Motor neuron (in vitro differentiated cells): ENCODE results near the gene PLA2G6. TPM values are rescaled to one million over a fixed set of nuclear protein-coding genes. Genes with fewer than 3 reads are reported as not detected.
"Not testable (repeated sequence)": the region's sequence is repeated elsewhere in the genome, so short reads cannot be mapped to it uniquely, and the experiment has no call there.

Experiments used
- ATAC-seq, 8 experiments: fragments of 200-7000 bp; cut with Tn5 transposase; replicated peaks in 6 of 8; 2 replicates each; pipeline ENCODE4 v1.8.0; 2021; ENCODE audit warnings: mild to moderate bottlenecking in 8 of 8, moderate library complexity in 8 of 8
- H3K27ac ChIP-seq, 2 donors: fragments of 250-450 bp; sonication (Bioruptor Pico); 2 replicates each; pipeline ENCODE4 v1.9.0; 2021; ENCODE audit warnings: antibody characterized with exemption in 2 of 2, mild to moderate bottlenecking in 2 of 2, moderate library complexity in 1 of 2
- H3K4me1 ChIP-seq, 2 donors: fragments of 250-450 bp; sonication (Bioruptor Pico); replicated peaks in 1 of 2; 2 replicates each; pipeline ENCODE4 v1.6.1; 2021; ENCODE audit warnings: antibody characterized with exemption in 2 of 2, mild to moderate bottlenecking in 2 of 2, moderate library complexity in 1 of 2
- H3K4me3 ChIP-seq, 5 donors: fragments of 250-450 bp; sonication (Bioruptor Pico); 2 replicates each; pipeline ENCODE4 v1.9.0; 2021; ENCODE audit warnings: antibody characterized with exemption in 5 of 5, mild to moderate bottlenecking in 5 of 5, moderate library complexity in 4 of 5
- WGBS, 10 experiments: fragments of 450-650 bp; shearing (Covaris generic); methylation state at CpG; one replicate each; pipeline ENCODE4 v1.0.0; 2022; 5-methylcytosine and 5-hydroxymethylcytosine counted together
- in situ Hi-C, 9 experiments: fragments of 400-800 bp; cut with MboI; loops; one replicate each; pipeline ENCODE4 v1.15.0; 2021; ENCODE audit warnings: low sequenced_read_pairs in 9 of 9, low pct_unique_long_range_greater_than_20kb in 2 of 9; ENCODE audit not compliant: unreplicated experiment in 9 of 9
- total RNA-seq, 8 experiments: library from RNA; unstranded; fragments of 300-600 nt; gene quantifications; 2 replicates each; pipeline versions ENCODE4 v1.2.3 to v1.2.4, GENCODE V29; 2022

The PLA2G6 gene
- total RNA-seq, 8 experiments from 2014 or later: 8.6 to 56.8 (median 16.6) TPM

DNA sequence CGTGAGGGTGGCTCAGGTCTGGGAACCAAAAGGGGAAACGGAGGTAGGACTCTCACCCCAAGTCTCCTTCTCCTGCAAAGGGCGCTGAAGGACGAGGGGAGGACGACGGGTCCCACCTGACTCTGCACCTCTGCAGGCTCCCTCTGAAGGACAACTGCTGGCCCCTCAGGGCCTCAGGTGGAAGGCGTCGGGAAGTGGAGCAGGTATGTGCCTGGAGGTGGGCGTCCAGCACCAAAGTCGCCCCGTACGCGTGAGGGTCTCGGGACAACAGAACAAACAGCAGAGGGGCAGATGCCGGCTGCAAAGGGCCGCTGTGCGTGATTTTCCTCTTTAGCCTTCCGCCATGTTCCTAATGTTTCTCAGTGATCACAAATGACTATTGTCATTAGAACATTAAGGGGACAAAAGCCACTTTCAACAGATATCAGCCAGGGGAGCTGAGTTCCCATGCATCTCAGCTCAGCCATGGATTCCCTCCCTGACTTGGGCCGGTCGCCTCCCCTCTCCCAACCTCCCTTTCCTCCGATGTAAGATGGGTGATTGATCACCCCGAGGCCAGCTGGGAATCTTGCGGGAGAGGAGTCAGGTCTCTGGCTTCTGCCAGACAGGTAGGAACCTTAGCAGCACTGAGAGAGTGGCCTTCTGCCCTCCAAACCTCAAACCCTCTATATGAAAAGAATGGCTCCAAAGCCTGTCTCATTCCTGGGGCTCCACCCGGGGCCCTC lies 98.5 kb downstream of the PLA2G6 start:
- in situ Hi-C loops: no loop called here
- Histone ChIP-seq H3K4me3 (no peak overlapping the region), H3K4me1 (peaks cover 28 to 38% of the 10 kb centered on the region in 2 donors), H3K27ac (no peak overlapping the region)
- no peak for ATAC-seq
- WGBS, 10 experiments: 33 to 100% (median 60%) methylated on average over 1 to 5 of the region's 24 CpGs; no CpG with 5 or more reads in 5 of the 10 experiments

DNA sequence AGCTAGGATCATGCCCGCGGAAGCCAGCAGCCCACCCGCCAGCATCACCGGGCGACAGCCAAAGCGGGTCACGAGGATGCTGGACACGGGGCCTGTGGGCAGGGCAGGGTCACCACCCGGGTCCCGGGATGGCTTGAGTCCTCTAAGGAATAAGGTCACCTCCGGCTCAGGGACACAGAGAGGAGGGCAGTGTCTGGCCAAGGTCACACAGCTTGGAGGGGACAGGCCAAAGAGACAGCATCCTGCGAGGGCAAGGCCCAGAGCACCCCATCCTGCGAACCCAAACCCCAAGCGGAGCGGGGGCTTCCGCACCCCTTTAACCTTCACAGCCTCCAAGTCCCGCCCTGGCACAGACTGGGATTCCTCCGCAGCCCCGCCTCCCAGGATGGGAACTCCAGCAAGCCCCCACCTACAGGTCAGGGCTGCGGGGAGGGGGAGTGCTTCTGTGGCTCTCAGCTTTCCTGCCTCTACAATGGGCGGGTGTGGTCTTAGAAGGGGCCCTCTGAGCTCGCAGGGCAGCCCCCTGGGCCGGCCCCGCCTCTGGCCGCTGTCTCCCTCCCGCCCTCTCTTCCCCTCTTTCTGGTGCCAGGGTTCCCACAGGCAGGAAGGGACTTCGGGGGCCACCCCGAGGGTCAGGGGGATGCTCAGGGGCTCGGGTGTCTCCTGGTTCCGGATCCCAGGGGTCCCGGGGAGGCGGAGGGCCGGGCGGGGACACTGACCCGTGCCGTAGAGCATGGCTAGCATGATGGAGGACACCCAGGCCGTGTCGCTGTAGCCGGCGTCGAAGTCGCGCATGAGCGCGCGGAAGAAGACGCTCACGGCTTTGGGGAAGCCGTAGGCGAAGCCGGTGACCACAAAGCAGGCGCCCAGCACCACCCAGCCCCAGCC lies 99.4 kb downstream of the PLA2G6 start:
- peaks cover 28 to 38% of the 10 kb centered on the region in 2 donors for H3K4me1 ChIP-seq
- no peak overlapping the region for H3K27ac ChIP-seq
- 58 to 100% methylated on average over 1 to 8 of the region's 52 CpGs; no CpG with 5 or more reads in 8 of the 10 experiments for WGBS, 10 experiments
- peak overlapping the region in 1 of 5 donors; percentile 28 for H3K4me3 ChIP-seq
- in situ Hi-C loops: no loop called here
- no peak for ATAC-seq

DNA sequence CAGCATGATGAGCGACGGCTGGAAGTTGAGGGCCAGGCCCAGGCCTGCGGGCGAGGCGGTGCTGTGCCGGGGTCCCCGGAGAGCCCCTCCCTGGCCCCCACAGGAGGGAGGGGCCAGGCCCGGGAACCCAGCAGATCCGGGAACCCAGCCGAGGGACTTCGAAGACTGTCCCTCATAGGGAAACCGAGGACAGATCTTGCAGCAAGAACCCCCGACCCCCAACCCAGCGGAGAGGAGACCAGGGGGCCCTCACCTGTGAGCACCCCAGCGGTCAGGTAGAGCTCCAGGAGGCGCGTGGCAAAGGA lies 100.0 kb downstream of the PLA2G6 start:
- peak overlapping the region in 1 of 2 donors; percentile 2 for H3K27ac ChIP-seq
- WGBS, 10 experiments: 3 to 80% methylated on average over 2 to 7 of the region's 17 CpGs; no CpG with 5 or more reads in 8 of the 10 experiments
- peak overlapping the region; percentile 18 to 28 (median 23) for H3K4me3 ChIP-seq
- in situ Hi-C loops: no loop called here
- no peak for ATAC-seq
- peaks cover 28 to 38% of the 10 kb centered on the region in 2 donors for H3K4me1 ChIP-seq

DNA sequence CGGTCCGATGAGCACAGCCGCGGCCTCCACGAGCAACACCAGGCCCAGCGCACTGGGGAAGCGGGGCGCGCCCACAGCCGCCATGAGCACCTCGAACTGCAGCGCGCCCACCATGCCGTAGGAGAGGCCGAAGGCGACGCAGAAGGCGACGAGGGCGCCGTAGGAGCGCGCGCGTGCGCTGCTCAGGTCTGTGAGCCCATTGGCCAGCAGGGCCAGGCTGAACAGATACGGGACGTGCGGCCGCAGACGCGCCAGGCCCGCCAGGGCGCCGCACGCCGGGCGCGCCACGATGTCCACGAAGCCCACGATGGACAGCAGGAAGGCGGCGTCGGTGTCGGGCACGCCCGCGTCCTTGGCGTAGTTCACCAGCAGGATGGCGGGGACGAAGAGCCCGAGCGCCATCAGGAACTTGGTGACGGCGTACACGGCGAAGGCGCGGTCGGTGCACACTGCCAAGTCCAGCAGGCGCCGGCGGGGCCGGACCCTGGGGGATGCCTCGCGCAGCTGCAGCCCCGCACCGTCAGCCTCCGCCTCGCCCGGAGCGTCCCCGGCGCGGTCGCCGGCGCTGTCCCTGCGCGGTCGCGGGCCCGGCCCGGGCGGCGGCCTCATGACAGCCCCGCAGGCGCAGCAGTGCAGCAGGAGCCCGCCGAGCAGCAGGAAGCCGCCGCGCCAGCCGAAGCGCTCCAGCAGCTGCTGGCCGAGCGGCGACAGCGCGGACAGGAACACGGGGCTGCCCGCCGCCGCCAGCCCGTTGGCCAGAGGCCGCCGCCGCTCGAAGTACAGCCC lies 100.6 kb downstream of the PLA2G6 start:
- peaks cover 29 to 41% of the 10 kb centered on the region in 2 donors for H3K4me1 ChIP-seq
- peak overlapping the region; percentile 18 to 28 (median 23) for H3K4me3 ChIP-seq
- H3K27ac ChIP-seq: peak overlapping the region in 1 of 2 donors; percentile 2
- in situ Hi-C loops: no loop called here
- peak; percentile 57 to 82 (median 70) for ATAC-seq
- WGBS, 10 experiments: 2 to 47% (median 28%) methylated on average over 2 to 15 of the region's 110 CpGs; no CpG with 5 or more reads in 5 of the 10 experiments

DNA sequence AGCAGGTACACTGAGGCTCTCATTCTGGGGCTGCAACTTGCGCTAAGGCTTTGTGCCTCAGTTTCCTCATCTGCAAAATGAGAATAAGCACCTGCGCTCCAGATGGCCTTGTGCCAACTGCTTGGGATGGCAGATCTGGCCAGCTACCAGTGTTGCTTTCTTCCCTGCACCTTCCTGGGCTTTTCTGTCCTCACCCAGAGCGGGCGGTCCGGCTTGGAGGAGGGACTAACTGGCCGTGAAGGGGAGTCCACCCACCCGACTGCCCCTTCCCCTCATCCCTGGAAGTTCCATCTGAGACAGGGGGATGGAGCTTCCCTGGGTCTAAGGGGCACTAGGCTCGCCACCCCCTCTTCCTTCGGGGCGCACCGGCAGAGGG lies 101.2 kb downstream of the PLA2G6 start:
- WGBS, 10 experiments: 75 to 100% (median 80%) methylated on average over 1 to 4 of the region's 11 CpGs; no CpG with 5 or more reads in 7 of the 10 experiments
- in situ Hi-C loops: no loop called here

DNA sequence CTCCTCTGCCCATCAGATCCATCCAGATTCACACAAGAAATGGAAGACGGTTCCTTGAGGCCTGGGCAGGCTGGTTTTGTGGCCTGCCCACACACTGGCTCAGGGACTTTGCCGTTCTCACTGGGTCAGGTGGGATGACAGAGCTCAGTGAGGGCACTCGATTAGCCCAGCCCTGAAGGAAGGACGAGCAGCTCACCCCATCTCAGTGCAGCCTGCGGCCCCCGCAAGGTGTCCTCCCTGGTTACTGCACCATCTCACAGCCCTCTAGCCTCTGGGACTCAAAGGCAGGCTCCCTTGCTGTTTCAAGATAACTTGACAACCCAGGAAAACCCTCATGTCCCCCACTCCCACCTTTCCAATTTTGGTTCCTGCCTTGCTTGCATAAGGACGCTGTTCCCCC lies 101.8 kb downstream of the PLA2G6 start:
- in situ Hi-C loops: no loop called here
- Histone ChIP-seq H3K27ac (no peak overlapping the region), H3K4me3 (no peak overlapping the region), H3K4me1 (peaks cover 39 to 52% of the 10 kb centered on the region in 2 donors)
- ATAC-seq: no peak
- 63 to 100% (median 85%) methylated on average over 1 to 6 of the region's 7 CpGs; no CpG with 5 or more reads in 5 of the 10 experiments for WGBS, 10 experiments

More for the DNA sequence above, 101.2 kb downstream of the PLA2G6 start:
- Histone ChIP-seq H3K4me1 (peaks cover 35 to 46% of the 10 kb centered on the region in 2 donors), H3K27ac (no peak overlapping the region), H3K4me3 (no peak overlapping the region)
- ATAC-seq: no peak

DNA sequence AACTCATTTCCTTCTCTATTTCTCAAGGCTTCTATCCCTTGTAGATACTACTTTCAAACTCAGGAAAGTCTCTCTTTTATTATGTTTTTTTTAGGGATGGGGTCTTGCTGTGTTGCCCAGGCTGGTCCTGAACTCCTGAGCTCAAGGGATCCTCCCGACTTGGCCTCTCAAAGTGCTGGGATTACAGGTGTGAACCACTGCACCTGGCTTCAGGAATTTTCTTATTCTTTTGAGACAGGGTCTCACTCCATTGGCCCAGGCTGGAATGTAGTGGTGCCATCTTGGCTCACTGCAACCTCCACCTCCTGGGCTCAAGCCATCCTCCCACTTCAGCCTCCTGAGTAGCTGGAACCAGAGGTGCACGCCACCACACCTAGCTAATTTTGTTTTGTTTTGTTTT lies 102.4 kb downstream of the PLA2G6 start:
- in situ Hi-C loops, H3K27ac ChIP-seq, ATAC-seq, H3K4me3 ChIP-seq: not testable (repeated sequence)
- peaks cover 38 to 49% of the 10 kb centered on the region in 2 donors for H3K4me1 ChIP-seq
- WGBS, 10 experiments: 40 to 100% (median 82%) methylated on average over 1 to 2 of the region's 2 CpGs; no CpG with 5 or more reads in 5 of the 10 experiments

DNA sequence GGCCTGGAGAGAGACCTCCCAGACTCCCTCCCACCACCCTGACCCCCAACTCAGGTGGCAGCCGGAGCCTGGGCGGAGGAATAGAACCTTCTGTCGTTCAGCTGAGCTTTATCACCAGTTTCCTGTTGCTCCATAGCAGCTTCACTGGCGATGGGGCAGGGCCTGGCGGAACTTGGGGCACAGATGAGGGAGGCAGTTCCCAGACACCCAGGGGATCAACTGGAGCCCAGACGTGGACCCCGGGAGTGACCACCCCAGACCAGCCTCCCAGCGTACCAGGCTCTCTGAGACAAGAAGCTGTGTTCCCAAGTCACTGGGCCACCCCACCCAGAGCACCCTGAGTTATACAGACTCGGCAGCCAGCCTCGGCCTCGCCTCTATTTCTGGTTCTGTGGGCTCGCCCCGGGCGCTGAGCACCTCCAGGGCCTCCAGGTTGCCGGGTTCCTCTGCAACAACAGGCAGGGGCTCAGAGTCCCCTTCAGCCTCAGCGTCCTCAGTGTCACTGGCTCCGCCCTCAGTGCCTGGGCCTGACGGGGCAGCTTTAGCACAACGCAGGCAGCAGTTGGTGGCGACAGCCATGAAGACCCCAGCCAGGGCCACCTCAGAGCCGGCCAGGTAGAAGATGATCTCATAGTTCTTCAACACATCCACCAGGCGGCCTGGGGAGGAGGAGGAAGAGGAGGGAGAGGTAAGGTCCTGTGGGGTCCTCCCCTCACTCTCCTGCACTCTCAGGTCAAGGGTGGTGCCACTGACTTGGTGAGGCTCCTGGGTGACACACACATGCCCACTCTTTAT lies 103.4 kb downstream of the PLA2G6 start:
- no peak for ATAC-seq
- Histone ChIP-seq H3K4me1 (peaks cover 28 to 40% of the 10 kb centered on the region in 2 donors), H3K27ac (no peak overlapping the region), H3K4me3 (no peak overlapping the region)
- WGBS, 10 experiments: 60 to 83% (median 68%) methylated on average over 1 to 3 of the region's 22 CpGs; no CpG with 5 or more reads in 3 of the 10 experiments
- in situ Hi-C loops: no loop called here

DNA sequence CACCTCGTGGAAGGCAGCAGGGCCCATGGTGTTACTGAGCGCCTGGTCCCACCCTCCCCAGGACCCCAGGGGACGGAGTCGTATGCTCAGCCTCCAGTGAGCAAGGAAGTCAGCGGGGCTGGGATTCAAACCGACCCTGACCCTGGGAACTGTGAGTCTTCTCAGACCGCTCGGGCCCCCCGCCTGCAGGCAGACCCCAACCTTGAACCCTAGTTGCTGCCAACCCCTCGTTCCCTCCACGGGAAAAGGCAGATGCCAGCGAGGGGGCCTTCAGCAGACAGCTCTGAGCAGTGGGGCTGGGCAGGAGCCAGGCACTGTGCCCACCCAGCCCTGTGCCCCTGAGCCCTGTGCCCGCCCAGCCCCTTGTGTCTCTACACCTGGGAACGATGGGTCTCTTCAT lies 104.0 kb downstream of the PLA2G6 start:
- 69 to 89% methylated on average over 3 of the region's 14 CpGs; no CpG with 5 or more reads in 8 of the 10 experiments for WGBS, 10 experiments
- in situ Hi-C loops: no loop called here
- no peak for ATAC-seq
- H3K4me3 ChIP-seq: no peak overlapping the region
- H3K4me1 ChIP-seq: peaks cover 22 to 33% of the 10 kb centered on the region in 2 donors
- H3K27ac ChIP-seq: no peak overlapping the region

DNA sequence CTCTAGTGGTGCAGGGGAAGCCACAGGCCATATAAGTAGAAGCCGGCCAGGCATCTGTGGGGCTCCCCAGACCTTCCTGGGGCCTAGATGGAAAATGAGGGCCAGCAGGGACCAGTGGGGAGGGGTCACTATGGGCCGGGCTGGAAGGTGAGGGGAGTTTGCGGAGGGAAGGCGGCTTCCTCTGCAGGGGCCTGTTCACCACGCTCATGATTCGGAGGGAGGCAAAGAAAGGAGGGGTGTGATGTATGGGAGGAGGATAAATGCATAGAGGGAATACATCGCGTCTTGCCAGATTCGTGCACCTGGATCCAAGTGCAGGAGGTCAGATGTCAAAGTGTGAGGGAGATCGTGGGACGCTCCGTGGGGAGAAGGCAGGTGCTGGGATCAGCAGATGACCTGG lies 104.5 kb downstream of the PLA2G6 start:
- no peak overlapping the region for H3K4me3 ChIP-seq
- H3K4me1 ChIP-seq: peaks cover 22 to 28% of the 10 kb centered on the region in 2 donors
- no peak overlapping the region for H3K27ac ChIP-seq
- no peak for ATAC-seq
- WGBS, 10 experiments: 40 to 100% (median 86%) methylated on average over 1 to 8 of the region's 12 CpGs; no CpG with 5 or more reads in 4 of the 10 experiments
- in situ Hi-C loops: no loop called here

DNA sequence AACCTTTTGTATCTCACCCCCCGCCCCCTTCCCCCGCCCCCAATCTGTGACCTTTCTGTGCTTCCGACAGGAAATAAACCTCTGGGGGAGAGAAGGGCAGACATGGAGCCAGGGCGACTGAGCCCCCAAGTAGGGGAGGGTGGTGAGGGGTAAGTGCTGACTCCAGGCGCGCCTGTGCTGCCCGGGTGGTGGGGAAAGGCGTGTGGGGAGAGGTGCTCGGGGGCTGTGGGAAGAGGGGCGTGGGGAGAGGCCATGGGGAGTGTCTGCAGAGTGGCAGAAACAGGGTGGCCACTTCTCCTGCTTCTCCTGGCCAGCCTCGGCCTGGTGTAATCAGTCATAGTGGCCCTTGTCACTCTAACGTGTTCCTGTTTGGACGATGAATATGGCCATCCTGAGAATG lies 105.7 kb downstream of the PLA2G6 start:
- Histone ChIP-seq H3K4me1 (peaks cover 11 to 17% of the 10 kb centered on the region in 2 donors), H3K27ac (no peak overlapping the region), H3K4me3 (no peak overlapping the region)
- ATAC-seq: peak in 3 of 8 experiments; percentile 11 to 23 (median 12)
- in situ Hi-C loops: no loop called here
- WGBS, 10 experiments: 100% methylated on average over 1 of the region's 13 CpGs; no CpG with 5 or more reads in 9 of the 10 experiments
